HEK293 (cell line): ENCODE data around the gene NOTCH3.

ENCODE experiments used
- EGR2 ChIP-seq: fragments of 450-650 bp; formaldehyde crosslinking; IDR thresholded peaks from 2 replicates; pipeline ENCODE4 v1.5.1; 2016; ENCODE audit warnings: low read depth, missing biosample characterization, missing genetic modification characterization
- KLF1 ChIP-seq: fragments of 450-650 bp; formaldehyde crosslinking; IDR thresholded peaks from 2 replicates; pipeline ENCODE4 v1.5.1; 2016; ENCODE audit warnings: missing biosample characterization, missing genetic modification characterization
- KLF17 ChIP-seq: fragments of 450-650 bp; formaldehyde crosslinking; IDR thresholded peaks from 2 replicates; pipeline ENCODE4 v1.5.1; 2016; ENCODE audit warnings: missing biosample characterization, missing genetic modification characterization
- KLF8 ChIP-seq: fragments of 450-650 bp; formaldehyde crosslinking; IDR thresholded peaks from 2 replicates; pipeline ENCODE4 v1.5.1; 2016; ENCODE audit warnings: missing biosample characterization, missing genetic modification characterization
- SP2 ChIP-seq: fragments of 450-650 bp; formaldehyde crosslinking; IDR thresholded peaks from 2 replicates; pipeline ENCODE4 v1.5.1; 2016; ENCODE audit warnings: missing biosample characterization, missing genetic modification characterization
- ZBTB1 ChIP-seq: fragments of 450-650 bp; formaldehyde crosslinking; IDR thresholded peaks from 2 replicates; pipeline ENCODE4 v1.5.1; 2016; ENCODE audit warnings: missing biosample characterization, missing genetic modification characterization
- ZBTB7A ChIP-seq: fragments of 450-650 bp; formaldehyde crosslinking; IDR thresholded peaks from 2 replicates; pipeline ENCODE4 v1.5.1; 2016; ENCODE audit warnings: low read depth, missing biosample characterization, missing genetic modification characterization
- ZIC2 ChIP-seq: fragments of 450-650 bp; formaldehyde crosslinking; IDR thresholded peaks from 2 replicates; pipeline ENCODE4 v1.5.1; 2016; ENCODE audit warnings: missing biosample characterization, missing genetic modification characterization
- ZNF138 ChIP-seq: fragments of 450-650 bp; formaldehyde crosslinking; IDR thresholded peaks from 2 replicates; pipeline ENCODE4 v1.5.1; 2016; ENCODE audit warnings: missing biosample characterization, missing genetic modification characterization, borderline replicate concordance
- ZNF174 ChIP-seq: fragments of 450-650 bp; formaldehyde crosslinking; IDR thresholded peaks from 2 replicates; pipeline ENCODE4 v1.5.0; 2017; ENCODE audit warnings: missing biosample characterization, mild to moderate bottlenecking, missing genetic modification characterization
- ZNF175 ChIP-seq: fragments of 450-650 bp; formaldehyde crosslinking; IDR thresholded peaks from 2 replicates; pipeline ENCODE4 v1.5.1; 2016; ENCODE audit warnings: missing biosample characterization, missing genetic modification characterization
- ZNF2 ChIP-seq: fragments of 450-650 bp; formaldehyde crosslinking; IDR thresholded peaks from 2 replicates; pipeline ENCODE4 v1.5.1; 2016; ENCODE audit warnings: missing biosample characterization, missing genetic modification characterization
- ZNF423 ChIP-seq: fragments of 450-650 bp; formaldehyde crosslinking; IDR thresholded peaks from 2 replicates; pipeline ENCODE4 v1.5.1; 2016; ENCODE audit warnings: missing biosample characterization, missing genetic modification characterization
- ZNF449 ChIP-seq: fragments of 450-650 bp; formaldehyde crosslinking; IDR thresholded peaks from 2 replicates; pipeline ENCODE4 v1.5.1; 2017; ENCODE audit warnings: missing biosample characterization, mild to moderate bottlenecking, missing genetic modification characterization, moderate library complexity
- ZNF521 ChIP-seq: fragments of 450-650 bp; formaldehyde crosslinking; IDR thresholded peaks from 2 replicates; pipeline ENCODE4 v1.5.1; 2017; ENCODE audit warnings: missing biosample characterization, mild to moderate bottlenecking, missing genetic modification characterization
- ZNF548 ChIP-seq: fragments of 450-650 bp; formaldehyde crosslinking; IDR thresholded peaks from 2 replicates; pipeline ENCODE4 v1.5.1; 2016; ENCODE audit warnings: missing biosample characterization, missing genetic modification characterization
- ZNF610 ChIP-seq: fragments of 450-650 bp; formaldehyde crosslinking; IDR thresholded peaks from 2 replicates; pipeline ENCODE4 v1.5.1; 2016; ENCODE audit warnings: missing biosample characterization, missing genetic modification characterization, borderline replicate concordance
- ZNF76 ChIP-seq: fragments of 450-650 bp; formaldehyde crosslinking; IDR thresholded peaks from 2 replicates; pipeline ENCODE4; 2016; ENCODE audit warnings: low read depth, missing biosample characterization, missing genetic modification characterization, borderline replicate concordance
- ZNF785 ChIP-seq: fragments of 450-650 bp; formaldehyde crosslinking; IDR thresholded peaks from 2 replicates; pipeline ENCODE4 v1.5.1; 2016; ENCODE audit warnings: missing biosample characterization, missing genetic modification characterization
- ZSCAN23 ChIP-seq: fragments of 450-650 bp; formaldehyde crosslinking; IDR thresholded peaks from 2 replicates; pipeline ENCODE4 v1.5.1; 2016; ENCODE audit warnings: missing biosample characterization, missing genetic modification characterization
- TF ChIP-seq, protein P1 (sequence below): fragments of 450-650 bp; formaldehyde crosslinking; IDR thresholded peaks from 2 replicates; pipeline ENCODE4; 2016; ENCODE audit warnings: missing biosample characterization, missing genetic modification characterization
- TF ChIP-seq, protein P2 (sequence below): fragments of 450-650 bp; formaldehyde crosslinking; IDR thresholded peaks from 2 replicates; pipeline ENCODE4 v1.5.1; 2016; ENCODE audit warnings: missing biosample characterization, missing genetic modification characterization
- TF ChIP-seq, protein P3 (sequence below): fragments of 450-650 bp; formaldehyde crosslinking; IDR thresholded peaks from 2 replicates; pipeline ENCODE4 v1.5.1; 2016; ENCODE audit warnings: missing biosample characterization, missing genetic modification characterization

NOTCH3 gene

DNA sequence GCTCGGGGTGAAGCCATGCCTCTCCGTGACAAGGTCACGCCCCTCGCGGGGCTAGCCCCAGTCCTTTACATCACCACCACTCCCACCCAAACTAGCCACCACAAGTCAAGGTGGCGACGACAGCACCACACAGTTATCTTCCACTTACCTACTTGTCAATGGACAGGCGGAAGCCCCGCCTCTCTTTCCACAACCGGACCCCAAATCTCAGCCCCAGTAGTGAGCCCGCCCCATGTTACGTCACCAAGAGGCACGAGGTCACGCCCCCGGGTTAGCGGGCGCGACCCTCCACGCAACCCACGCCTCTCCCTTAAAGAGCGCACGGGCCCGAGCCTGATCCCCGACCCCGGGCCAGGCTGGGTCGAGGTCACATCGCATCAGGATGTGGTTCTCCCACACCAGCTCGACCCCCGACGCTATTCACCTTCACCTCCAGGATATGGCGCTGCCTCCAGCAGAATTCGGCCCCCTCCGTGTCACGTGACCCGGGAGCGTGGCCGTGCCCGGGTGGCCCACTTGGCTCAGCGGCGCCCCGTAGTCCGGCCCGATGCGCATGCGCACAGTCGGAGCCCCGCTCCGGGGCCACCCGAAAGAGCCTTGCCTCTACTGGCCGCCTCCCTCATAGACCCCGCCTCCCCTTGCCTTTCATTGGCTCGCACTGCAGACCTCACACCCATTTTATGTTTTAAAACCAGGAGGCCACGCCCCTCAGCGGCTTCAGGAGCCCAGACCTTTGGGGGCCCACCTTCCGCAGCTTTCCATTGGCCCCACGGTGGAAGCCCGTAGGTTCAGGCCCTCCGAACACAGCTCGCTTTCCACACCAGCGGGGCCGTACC is 75.3 kb downstream of the NOTCH3 start (continued):
- TF ChIP-seq KLF17 (tag by site-specific recombination), result peak; percentile 89; the same call in 1 of the 2 replicates
- peak; percentile 95 for TF ChIP-seq ZBTB7A (tag by site-specific recombination)
- no peak for TF ChIP-seq ZNF175
- no peak for TF ChIP-seq ZNF423 (tag by site-specific recombination)
- TF ChIP-seq SP2, result peak; percentile 89
- TF ChIP-seq EGR2, result peak; percentile 90
- TF ChIP-seq ZIC2 (tag by site-specific recombination), result peak; percentile 71
- TF ChIP-seq KLF8, result peak; percentile 85
- no peak for TF ChIP-seq ZNF521
- no peak for TF ChIP-seq ZNF138 (tag by site-specific recombination)
- TF ChIP-seq ZSCAN23 (tag by site-specific recombination), result 0 out of 2 replicates have a peak, but pooled peaks have one; percentile 46
- TF ChIP-seq, protein P1, sequence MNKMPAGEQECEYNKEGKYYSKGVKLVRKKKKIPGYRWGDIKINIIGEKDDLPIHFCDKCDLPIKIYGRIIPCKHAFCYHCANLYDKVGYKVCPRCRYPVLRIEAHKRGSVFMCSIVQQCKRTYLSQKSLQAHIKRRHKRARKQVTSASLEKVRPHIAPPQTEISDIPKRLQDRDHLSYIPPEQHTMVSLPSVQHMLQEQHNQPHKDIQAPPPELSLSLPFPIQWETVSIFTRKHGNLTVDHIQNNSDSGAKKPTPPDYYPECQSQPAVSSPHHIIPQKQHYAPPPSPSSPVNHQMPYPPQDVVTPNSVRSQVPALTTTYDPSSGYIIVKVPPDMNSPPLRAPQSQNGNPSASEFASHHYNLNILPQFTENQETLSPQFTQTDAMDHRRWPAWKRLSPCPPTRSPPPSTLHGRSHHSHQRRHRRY (tag by site-specific recombination), result 0 out of 2 replicates have a peak, but pooled peaks have one; percentile 67
- TF ChIP-seq, protein P2, sequence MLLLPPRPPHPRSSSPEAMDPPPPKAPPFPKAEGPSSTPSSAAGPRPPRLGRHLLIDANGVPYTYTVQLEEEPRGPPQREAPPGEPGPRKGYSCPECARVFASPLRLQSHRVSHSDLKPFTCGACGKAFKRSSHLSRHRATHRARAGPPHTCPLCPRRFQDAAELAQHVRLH (tag by site-specific recombination), result peak; percentile 68; the same call in 1 of the 2 replicates
- peak; percentile 34; the same call in 1 of the 2 replicates for TF ChIP-seq ZNF449
- TF ChIP-seq ZNF76 (tag by site-specific recombination), result peak; percentile 47; the same call in 1 of the 2 replicates
- TF ChIP-seq ZNF785 (tag by site-specific recombination), result peak; percentile 81; the same call in 1 of the 2 replicates
- peak; percentile 87; the same call in 1 of the 2 replicates for TF ChIP-seq ZNF610 (tag by site-specific recombination)
- no peak for TF ChIP-seq ZNF174 (tag by site-specific recombination)
- TF ChIP-seq ZNF548 (tag by site-specific recombination), result peak; percentile 50; the same call in 1 of the 2 replicates
- peak; percentile 86; the same call in 1 of the 2 replicates for TF ChIP-seq KLF1 (tag by site-specific recombination)
- TF ChIP-seq, protein P3, sequence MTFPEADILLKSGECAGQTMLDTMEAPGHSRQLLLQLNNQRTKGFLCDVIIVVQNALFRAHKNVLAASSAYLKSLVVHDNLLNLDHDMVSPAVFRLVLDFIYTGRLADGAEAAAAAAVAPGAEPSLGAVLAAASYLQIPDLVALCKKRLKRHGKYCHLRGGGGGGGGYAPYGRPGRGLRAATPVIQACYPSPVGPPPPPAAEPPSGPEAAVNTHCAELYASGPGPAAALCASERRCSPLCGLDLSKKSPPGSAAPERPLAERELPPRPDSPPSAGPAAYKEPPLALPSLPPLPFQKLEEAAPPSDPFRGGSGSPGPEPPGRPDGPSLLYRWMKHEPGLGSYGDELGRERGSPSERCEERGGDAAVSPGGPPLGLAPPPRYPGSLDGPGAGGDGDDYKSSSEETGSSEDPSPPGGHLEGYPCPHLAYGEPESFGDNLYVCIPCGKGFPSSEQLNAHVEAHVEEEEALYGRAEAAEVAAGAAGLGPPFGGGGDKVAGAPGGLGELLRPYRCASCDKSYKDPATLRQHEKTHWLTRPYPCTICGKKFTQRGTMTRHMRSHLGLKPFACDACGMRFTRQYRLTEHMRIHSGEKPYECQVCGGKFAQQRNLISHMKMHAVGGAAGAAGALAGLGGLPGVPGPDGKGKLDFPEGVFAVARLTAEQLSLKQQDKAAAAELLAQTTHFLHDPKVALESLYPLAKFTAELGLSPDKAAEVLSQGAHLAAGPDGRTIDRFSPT (tag by site-specific recombination), result peak; percentile 96
- TF ChIP-seq ZBTB1 (tag by site-specific recombination), result 0 out of 2 replicates have a peak, but pooled peaks have one; percentile 24
- TF ChIP-seq ZNF2 (tag by site-specific recombination), result peak; percentile 67; the same call in 1 of the 2 replicates
